Breast epithelium (tissue), 3 donors: ENCODE measurements around the gene RBP5.

Experiments used
- CTCF ChIP-seq, 3 donors: fragments of 450-650 bp; IDR thresholded peaks; one replicate each; pipeline ENCODE4 v1.5.1; 2016 to 2017; ENCODE audit warnings: antibody characterized with exemption in 3 of 3, mild to moderate bottlenecking in 3 of 3, moderate library complexity in 3 of 3
- POLR2A ChIP-seq: fragments of 450-650 bp; IDR thresholded peaks from one replicate; pipeline ENCODE4 v1.6.1; 2016; ENCODE audit warnings: antibody characterized with exemption, mild to moderate bottlenecking, moderate library complexity

DNA sequence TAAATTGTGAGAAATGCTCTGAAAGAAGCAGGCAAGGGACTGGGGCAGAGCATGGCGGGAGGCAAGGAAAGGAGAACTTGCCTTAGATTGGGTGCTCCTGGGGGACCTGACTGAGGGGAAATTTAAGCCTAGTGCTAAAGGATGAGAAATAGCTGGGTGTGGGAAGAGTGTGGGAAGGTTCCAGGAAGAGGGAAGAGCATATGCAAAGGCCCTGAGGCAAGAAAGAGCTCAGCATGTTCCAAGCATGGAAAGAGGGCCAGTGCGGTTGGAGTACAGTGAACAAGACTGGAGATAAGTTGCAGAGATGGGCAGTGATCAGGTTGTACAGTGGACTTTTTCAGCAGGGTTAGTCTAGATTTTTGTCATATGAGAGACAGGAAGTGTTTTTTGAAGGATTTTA, 10.5 kb upstream of the RBP5 start:
- TF ChIP-seq CTCF (IDR thresholded peaks at IDR 0.05): no peak
- TF ChIP-seq POLR2A: no peak
